Natural killer cell (primary cell): ENCODE measurements around the gene MEIS2. TPM values are rescaled to one million over a fixed set of nuclear protein-coding genes. Genes with fewer than 3 reads are reported as not detected.

Experiments
- ATAC-seq, 3 donors: fragments of 150-1000 bp in 2 of 3; fragments of 200-7000 bp in 1 of 3; cut with Tn5 transposase; 1 replicate in 1 of 3; 2 replicates in 2 of 3; pipeline ENCODE4 v1.10.0; 2021; ENCODE audit warnings: mild to moderate bottlenecking in 2 of 3, moderate library complexity in 2 of 3
- DNase-seq, 2 donors: peaks; one replicate each; pipeline versions ENCODE4 v3.0.0 to v3.0.0-alpha.2; 2013 to 2021; ENCODE audit warnings: mixed read lengths in 1 of 2
- H3K27ac ChIP-seq: one replicate; pipeline ENCODE4 v1.5.1; 2013; ENCODE audit warnings: mild to moderate bottlenecking, low read length
- H3K27me3 ChIP-seq: one replicate; pipeline ENCODE4 v1.6.1; 2013; ENCODE audit warnings: low read length; ENCODE audit not compliant: control insufficient read depth, insufficient read depth
- H3K36me3 ChIP-seq: one replicate; pipeline ENCODE4 v1.6.1; 2013; ENCODE audit warnings: low read length; ENCODE audit not compliant: control insufficient read depth, insufficient read depth
- H3K4me1 ChIP-seq: one replicate; pipeline ENCODE4 v1.6.1; 2013; ENCODE audit warnings: low read length; ENCODE audit not compliant: control insufficient read depth, insufficient read depth
- H3K4me3 ChIP-seq: one replicate; pipeline ENCODE4 v1.5.1; 2013; ENCODE audit warnings: low read length
- H3K9me3 ChIP-seq: one replicate; pipeline ENCODE4 v1.6.1; 2013; ENCODE audit warnings: low read length; ENCODE audit not compliant: control insufficient read depth, insufficient read depth
- H3K27ac Mint-ChIP-seq, 2 donors: one replicate each; pipeline ENCODE4 v1.8.0; 2022; ENCODE audit warnings: mild to moderate bottlenecking in 2 of 2, mixed read lengths in 2 of 2, moderate library complexity in 1 of 2
- H3K27me3 Mint-ChIP-seq, 2 donors: one replicate each; pipeline ENCODE4 v1.8.0; 2022; ENCODE audit warnings: low read depth in 2 of 2, mixed read lengths in 2 of 2
- H3K36me3 Mint-ChIP-seq: one replicate; pipeline ENCODE4 v1.8.0; 2022; ENCODE audit warnings: mixed read lengths
- H3K4me1 Mint-ChIP-seq, 2 donors: one replicate each; pipeline ENCODE4 v1.8.0; 2022; ENCODE audit warnings: mixed read lengths in 2 of 2
- H3K4me3 Mint-ChIP-seq: one replicate; pipeline ENCODE4 v1.8.0; 2022; ENCODE audit warnings: mild to moderate bottlenecking, moderate library complexity, mixed read lengths
- H3K9me3 Mint-ChIP-seq, 2 donors: one replicate each; pipeline ENCODE4 v1.8.0; 2022; ENCODE audit warnings: mixed read lengths in 2 of 2
- CTCF ChIP-seq: fragments of 200-600 bp; IDR thresholded peaks from one replicate; pipeline ENCODE4 v1.8.0; 2022; ENCODE audit warnings: antibody characterized with exemption
- WGBS: methylation state at CpG from one replicate; pipeline ENCODE4 v1.1.7; 2013; ENCODE audit warnings: missing lambda C conversion rate; ENCODE audit not compliant: insufficient coverage; 5-methylcytosine and 5-hydroxymethylcytosine counted together
- intact Hi-C: fragments of 100-400 bp; cut with micrococcal nuclease; formaldehyde crosslinking; loops from one replicate; pipeline ENCODE4 v1.14.2; 2022
- total RNA-seq, 4 donors: library from RNA; stranded (reverse); fragments of 120-200 nt in 1 of 4; gene quantifications; one replicate each; pipeline versions ENCODE4 v1.2.3 to v1.2.4, GENCODE V29; 2013 to 2022

MEIS2 gene
- total RNA-seq, 3 donors from 2014 or later (not counting 1 experiment from before 2014, with no cell fraction given) = 0.35 TPM; not detected in 2

- TF ChIP-seq CTCF = no peak
- ATAC-seq = no peak
- H3K36me3 ChIP-seq = no peaks in the 10 kb centered on the region
- WGBS = 86% methylated on average over 7 of the region's 7 CpGs
- no peak for DNase-seq
- no peak overlapping the region for H3K4me3 ChIP-seq
- H3K9me3 ChIP-seq = no peaks in the 10 kb centered on the region
- Mint-ChIP-seq H3K27me3 (no peaks in the 10 kb centered on the region), H3K4me3 (no peak overlapping the region), H3K27ac (no peak overlapping the region), H3K4me1 (no peaks in the 10 kb centered on the region), H3K36me3 (no peaks in the 10 kb centered on the region), H3K9me3 (peaks cover 3 to 7% of the 10 kb centered on the region in 2 donors)
- no peaks in the 10 kb centered on the region for H3K27me3 ChIP-seq
- intact Hi-C loops = no loop called here
- no peaks in the 10 kb centered on the region for H3K4me1 ChIP-seq
- H3K27ac ChIP-seq = no peak overlapping the region
Measured at GRCh38 chr15:37037850-37038715, 62.3 kb downstream of the MEIS2 start.

GRCh38 chr15:37037071-37037655 is 63.2 kb downstream of the MEIS2 start:
- whole genome bisulfite sequencing = 96% methylated on average over 7 of the region's 7 CpGs
- no peaks in the 10 kb centered on the region for H3K36me3 ChIP-seq
- H3K27me3 Mint-ChIP-seq = no peaks in the 10 kb centered on the region
- H3K27ac ChIP-seq = no peak overlapping the region
- no peak overlapping the region for H3K27ac Mint-ChIP-seq
- H3K4me1 Mint-ChIP-seq = no peaks in the 10 kb centered on the region
- H3K9me3 Mint-ChIP-seq = peaks cover 3 to 7% of the 10 kb centered on the region in 2 donors
- no peak for DNase-seq
- H3K36me3 Mint-ChIP-seq = no peaks in the 10 kb centered on the region
- no peak overlapping the region for H3K4me3 Mint-ChIP-seq
- ATAC-seq = no peak
- H3K27me3 ChIP-seq = no peaks in the 10 kb centered on the region
- no peaks in the 10 kb centered on the region for H3K9me3 ChIP-seq
- intact Hi-C loops = no loop called here
- no peak overlapping the region for H3K4me3 ChIP-seq
- H3K4me1 ChIP-seq = no peaks in the 10 kb centered on the region
- TF ChIP-seq CTCF = no peak

- no peak overlapping the region for H3K4me3 ChIP-seq
- peaks cover 3 to 7% of the 10 kb centered on the region in 2 donors for H3K9me3 Mint-ChIP-seq
- 84% methylated on average over 9 of the region's 10 CpGs for WGBS
- DNase-seq (no peak), ATAC-seq (no peak)
- H3K4me1 Mint-ChIP-seq = no peaks in the 10 kb centered on the region
- intact Hi-C loops = no loop called here
- no peaks in the 10 kb centered on the region for H3K27me3 ChIP-seq
- H3K27ac ChIP-seq = no peak overlapping the region
- H3K9me3 ChIP-seq = no peaks in the 10 kb centered on the region
- no peaks in the 10 kb centered on the region for H3K36me3 Mint-ChIP-seq
- H3K27me3 Mint-ChIP-seq = no peaks in the 10 kb centered on the region
- TF ChIP-seq CTCF = no peak
- no peaks in the 10 kb centered on the region for H3K4me1 ChIP-seq
- H3K27ac Mint-ChIP-seq = no peak overlapping the region
- H3K36me3 ChIP-seq = no peaks in the 10 kb centered on the region
- no peak overlapping the region for H3K4me3 Mint-ChIP-seq
Measured at GRCh38 chr15:37034835-37035748, 65.3 kb downstream of the MEIS2 start.
